Uterus (tissue), 2 donors: Measurements from ENCODE around the gene CFHR5.

Experiments used
- CTCF ChIP-seq, 4 experiments: fragments of 200-600 bp in 2 of 4; fragments of 450-650 bp in 2 of 4; sonication (generic) in 2 of 4; IDR thresholded peaks; one replicate each; pipeline ENCODE4 v1.5.1; 2016 to 2019; ENCODE audit warnings: antibody characterized with exemption in 4 of 4, mild to moderate bottlenecking in 2 of 4, moderate library complexity in 1 of 4
- POLR2A ChIP-seq, 2 donors: fragments of 450-650 bp; IDR thresholded peaks; one replicate each; pipeline ENCODE4 v1.6.1; 2016; ENCODE audit warnings: antibody characterized with exemption in 2 of 2, mild to moderate bottlenecking in 1 of 2, moderate library complexity in 1 of 2

DNA sequence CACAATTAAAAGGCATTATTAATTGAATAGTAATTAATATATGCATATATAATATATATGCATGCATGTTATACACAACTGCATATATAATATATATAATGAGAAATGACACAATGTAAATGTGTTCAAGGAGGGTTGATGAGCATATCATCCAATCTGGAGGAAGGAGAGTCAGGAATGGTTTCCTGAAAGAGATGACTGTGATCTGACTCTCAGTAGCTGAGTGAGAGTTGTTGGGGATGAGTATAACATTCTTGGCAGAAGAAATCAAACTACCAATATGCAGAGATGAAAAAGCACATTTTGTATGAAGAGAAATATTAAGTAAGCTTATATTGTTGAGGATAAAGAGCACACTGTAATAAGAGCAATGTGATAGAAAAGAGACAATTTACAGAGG, 52.4 kb downstream of the CFHR5 start:
- no peak for TF ChIP-seq CTCF (IDR thresholded peaks at IDR 0.05)
- no peak for TF ChIP-seq POLR2A (IDR thresholded peaks at IDR 0.05)
